Endometrial microvascular endothelial cells (primary cell): ENCODE results near the gene ZBTB2. TPM values are rescaled to one million over a fixed set of nuclear protein-coding genes. Genes with fewer than 3 reads are reported as not detected.

ENCODE experiments used
- in situ Hi-C: cut with HindIII; loops from 2 replicates; pipeline ENCODE4 v1.10.0; 2017; ENCODE audit warnings: low sequenced_read_pairs, low pct_unique_long_range_greater_than_20kb; ENCODE audit errors: inconsistent ontology term
- total RNA-seq: library from RNA; depleted of rRNA; stranded (reverse); fragments of >200 nt; gene quantifications from one replicate; pipeline ENCODE4 v1.2.3, GENCODE V29; 2015; ENCODE audit errors: inconsistent ontology term

Gene ZBTB2
- total RNA-seq, 1 donor from 2014 or later, result 11.2 TPM

DNA sequence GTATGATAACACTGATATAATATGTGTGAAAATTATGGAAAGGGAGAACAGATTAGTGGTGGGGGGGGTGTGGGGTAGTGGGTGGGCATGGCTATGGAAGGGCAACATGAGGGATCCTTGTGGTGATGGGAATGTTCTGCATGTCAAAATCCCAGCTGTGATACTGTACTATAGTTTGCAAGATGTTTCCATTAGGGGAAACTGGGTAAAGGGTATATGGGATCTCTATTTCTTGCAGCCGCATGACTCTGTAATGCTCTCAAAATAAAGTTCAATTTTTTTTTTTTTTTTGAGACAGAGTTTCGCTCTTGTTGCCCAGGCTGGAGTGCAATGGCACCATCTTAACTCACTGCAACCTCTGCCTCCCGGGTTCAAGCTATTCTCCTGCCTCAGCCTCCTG, 14.3 kb downstream of the ZBTB2 start:
- in situ Hi-C loops, result no loop called here

DNA sequence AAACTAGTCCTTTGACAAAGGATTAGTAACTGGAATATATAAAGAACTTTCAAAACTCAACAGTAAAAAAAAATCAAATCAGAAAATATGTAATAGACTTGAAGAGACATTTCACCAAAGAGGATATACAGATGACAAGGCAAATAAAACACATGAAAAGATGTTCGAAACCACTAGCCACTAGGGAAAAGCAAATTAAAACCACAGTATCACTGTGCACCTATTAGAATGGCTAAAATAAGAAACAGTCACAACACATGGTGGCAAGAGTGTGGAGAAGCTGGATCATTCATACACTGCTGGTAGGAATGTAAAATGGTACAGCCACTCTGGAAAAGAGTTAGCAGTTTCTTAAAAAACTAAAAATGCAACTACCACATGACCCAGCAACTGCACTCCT, 14.9 kb downstream of the ZBTB2 start:
- in situ Hi-C loops, result no loop called here

DNA sequence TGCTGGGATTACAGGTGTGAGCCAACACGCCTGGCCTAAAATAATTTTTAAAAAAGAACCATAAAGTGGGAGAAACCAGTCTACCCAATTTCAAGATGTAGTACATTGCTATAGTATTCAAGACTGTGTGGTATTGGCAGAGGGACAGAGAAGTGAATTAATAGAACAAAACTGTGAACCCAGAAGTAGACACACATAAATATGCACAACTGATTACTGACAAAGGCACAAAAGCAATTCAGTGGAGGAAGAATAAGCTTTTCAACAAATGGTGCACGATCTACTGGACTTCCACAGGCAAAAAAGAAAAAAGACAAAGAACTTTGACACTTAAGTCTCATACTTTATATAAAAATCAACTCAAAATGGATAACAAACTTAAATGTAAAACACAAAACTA, 15.5 kb downstream of the ZBTB2 start:
- in situ Hi-C loops, result no loop called here

DNA sequence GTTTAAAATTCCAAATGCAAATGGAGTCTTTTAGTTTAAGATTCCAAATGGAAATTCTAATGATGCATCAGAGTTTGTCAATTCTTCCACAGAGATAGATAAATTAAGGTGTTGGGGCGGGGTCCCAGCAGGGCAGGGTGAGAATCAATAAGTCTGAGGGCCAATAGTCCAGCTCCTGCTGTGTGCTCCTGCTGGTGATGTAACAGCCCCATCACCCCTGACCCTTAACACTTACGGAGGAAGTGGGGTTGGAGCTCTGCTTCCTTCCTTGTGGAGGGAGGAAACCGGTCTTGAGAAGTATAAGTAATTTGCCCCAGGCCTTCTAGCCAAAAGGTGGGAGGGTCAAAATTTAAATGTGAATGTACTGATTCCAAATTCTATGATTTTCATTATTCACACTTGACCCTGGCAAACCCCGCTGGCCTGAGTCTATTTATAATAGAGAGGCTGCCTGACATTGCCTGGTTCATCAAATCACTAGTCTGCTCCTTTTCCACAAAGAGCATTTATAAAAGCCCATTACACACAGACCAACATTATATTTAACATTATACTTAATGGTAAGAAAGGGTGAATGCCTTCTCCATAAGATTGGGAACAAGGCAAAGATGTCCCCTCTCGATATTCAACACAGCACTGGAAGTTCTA, 17.2 kb downstream of the ZBTB2 start:
- in situ Hi-C loops, result loop anchor here (25.0 kb wide), 1 partner anchor 487 kb away; no protein-coding TSS in a partner anchor

DNA sequence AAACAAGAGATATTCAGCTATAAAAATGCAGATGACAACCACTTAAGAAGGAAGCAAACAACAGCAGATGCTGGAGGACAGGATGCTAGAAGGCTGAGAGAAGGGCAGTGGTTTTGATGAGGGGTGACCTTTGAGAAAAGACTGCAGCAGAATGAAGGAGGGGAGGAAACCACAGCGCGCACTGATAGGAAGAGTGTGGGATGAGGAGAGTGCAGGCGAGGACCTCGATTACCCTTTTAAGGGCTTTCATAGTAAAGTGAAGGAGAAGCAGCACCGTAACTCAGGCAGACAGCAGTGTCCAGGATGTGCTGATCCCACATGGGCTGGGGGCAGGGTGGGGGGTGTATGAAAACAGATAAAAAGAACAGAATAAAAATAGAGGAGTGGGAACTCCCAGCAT, 19.2 kb downstream of the ZBTB2 start:
- in situ Hi-C loops, result loop anchor here (25.0 kb wide), 1 partner anchor 485 kb away; no protein-coding TSS in a partner anchor

DNA sequence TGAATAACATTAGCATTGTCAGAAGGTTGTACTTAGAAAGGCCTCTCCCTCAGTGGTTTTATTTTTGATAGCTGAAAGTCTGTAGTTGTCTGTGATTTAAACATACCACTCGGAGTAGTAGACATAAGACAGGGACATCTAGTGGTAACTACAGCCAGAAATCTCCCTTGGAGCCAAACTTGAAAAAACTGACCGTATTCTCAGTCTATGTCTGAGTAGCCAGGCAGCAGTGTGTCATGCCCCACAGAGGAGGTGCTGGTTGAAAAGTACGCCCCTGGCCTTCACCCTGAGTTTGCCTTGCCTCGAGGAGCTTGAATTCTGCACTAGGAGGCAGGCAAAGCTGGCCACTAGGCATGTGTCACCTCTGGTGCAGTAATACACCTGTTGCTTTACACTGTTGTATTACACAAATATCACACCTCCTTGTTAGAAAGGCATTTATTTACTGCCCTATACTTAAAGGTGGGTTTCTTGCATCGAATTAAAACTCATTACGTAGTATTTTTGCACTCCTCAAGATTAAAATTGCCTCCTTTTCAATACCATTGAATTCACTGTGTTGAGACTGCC, 20.8 kb downstream of the ZBTB2 start:
- in situ Hi-C loops, result loop anchor here (25.0 kb wide), 1 partner anchor 483 kb away; no protein-coding TSS in a partner anchor

DNA sequence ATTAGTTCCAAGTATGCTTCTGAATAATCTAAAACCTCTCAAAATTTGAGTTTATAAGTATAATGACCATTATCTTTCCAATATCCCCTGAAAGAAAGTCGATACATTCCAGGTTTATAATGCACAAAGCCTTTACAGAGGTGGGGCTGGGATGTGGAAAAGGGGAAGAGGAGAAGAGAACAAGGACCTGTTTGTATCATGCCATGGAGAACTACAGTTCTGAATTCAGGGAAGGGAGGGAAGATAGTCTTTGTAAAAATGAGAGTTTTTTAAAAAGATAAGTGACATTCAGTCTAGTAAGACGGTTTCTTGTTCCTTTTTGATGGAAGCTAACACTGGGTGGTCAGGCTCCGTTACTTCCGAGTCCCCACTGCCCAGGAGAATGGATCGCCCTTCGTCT, 26.1 kb downstream of the ZBTB2 start:
- in situ Hi-C loops, result loop anchor here (25.0 kb wide), 1 partner anchor 478 kb away; no protein-coding TSS in a partner anchor

DNA sequence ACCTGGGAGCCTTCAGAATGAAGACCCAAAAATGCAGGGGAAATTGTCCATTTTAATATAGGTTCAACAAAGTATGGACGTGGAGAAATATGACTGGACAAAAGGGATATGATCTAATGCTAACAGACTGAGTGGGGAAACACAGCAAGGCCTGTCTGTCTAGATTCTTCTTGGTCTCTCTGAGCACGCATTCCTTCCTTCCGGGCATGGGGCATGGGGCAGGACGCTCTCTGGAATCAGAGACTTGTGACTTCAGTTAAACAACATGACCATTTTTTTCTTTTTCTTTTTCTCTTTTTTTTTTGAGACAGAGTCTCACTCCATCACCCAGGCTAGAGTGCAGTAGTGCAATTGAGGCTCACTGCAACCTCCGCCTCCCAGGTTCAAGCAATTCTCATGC, 31.9 kb downstream of the ZBTB2 start:
- in situ Hi-C loops, result loop anchor here (25.0 kb wide), 1 partner anchor 472 kb away; no protein-coding TSS in a partner anchor

DNA sequence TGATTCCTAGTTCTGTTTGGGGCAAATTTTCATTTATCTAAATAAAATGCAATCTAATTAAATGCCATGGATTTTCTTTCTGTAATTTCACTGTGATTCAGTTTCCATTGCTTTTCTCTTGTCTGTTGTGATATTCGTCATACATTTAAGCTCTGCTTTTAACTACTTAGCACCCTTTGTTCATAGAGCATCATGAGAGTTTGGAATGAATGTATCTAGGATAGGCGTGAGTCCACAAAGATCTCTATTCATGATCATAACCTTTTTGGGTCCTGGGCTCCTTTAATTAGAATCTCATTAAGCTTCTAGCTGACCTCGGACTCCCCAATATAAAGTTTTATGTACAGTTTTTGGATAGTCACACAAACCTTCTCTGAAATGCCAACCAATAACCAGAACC, 32.9 kb downstream of the ZBTB2 start:
- in situ Hi-C loops, result loop anchor here (25.0 kb wide), 1 partner anchor 471 kb away; no protein-coding TSS in a partner anchor

DNA sequence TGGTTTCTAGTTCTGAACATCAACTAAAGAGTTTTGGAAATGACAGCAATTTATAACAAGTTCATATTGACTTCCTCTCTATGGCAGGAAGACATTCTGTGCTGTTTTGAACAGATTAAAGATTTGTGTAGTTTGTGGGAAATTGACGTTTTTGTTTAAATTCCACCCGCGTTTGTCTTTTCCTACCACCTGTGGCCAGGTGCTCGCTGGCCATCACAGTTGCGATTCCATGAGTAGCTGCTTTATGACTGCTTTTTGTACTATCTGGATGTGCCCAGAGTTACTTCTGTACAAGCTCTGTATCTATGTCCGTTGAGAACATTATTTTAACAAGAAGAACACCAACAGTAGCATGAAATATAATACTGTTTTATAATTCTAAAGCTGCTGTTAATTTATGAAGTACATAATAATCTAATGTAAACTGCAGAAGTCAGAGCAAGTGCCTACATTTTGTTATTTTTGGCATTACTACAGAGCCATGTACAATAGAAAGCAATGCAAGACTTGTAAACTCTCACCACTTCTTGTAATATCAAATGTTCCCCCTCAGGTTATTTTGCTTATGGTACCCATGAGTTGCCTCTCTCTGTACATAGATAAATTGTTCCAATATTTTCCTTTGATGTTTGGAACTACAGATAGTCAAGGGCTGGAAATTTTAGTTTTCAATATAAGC, 33.5 kb downstream of the ZBTB2 start:
- in situ Hi-C loops, result loop anchor here (25.0 kb wide), 1 partner anchor 471 kb away; no protein-coding TSS in a partner anchor

DNA sequence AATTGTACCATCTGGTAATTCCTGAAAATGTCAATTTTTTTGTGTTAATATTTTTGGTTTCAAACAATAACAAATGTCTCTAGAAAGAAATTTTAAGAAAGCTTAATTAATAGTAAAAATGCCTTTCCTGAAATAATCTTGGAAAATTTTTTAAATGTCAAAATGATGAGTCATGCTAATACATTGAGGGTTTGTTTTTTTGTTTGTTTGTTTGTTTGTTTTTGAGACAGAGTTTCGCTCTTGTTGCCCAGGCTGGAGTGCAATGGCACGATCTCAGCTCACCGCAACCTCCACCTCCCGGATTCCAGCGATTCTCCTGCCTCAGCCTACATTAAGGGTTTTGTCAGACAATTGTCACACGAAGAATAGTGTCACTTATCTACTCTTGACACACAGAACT, 34.4 kb downstream of the ZBTB2 start:
- in situ Hi-C loops, result loop anchor here (25.0 kb wide), 1 partner anchor 470 kb away; no protein-coding TSS in a partner anchor

DNA sequence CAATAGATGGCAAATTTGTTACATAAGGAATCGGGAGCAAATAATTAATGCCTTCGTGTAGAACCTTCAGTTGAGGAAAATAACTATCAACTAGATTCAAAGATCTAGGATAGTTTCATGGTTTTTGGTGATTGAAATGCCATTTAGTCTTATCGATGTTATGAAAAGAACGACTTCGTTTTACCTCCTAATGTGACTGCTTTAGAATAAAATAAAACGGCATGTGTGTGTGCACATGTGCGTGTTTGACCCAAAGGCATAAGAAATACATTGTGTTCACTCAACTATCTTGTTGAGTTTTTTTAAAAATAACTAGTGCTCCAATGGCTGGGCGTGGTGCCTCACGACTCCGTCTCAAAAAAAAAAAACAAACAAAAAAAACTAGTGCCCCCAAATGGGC, 37.6 kb downstream of the ZBTB2 start:
- in situ Hi-C loops, result loop anchor here (25.0 kb wide), 1 partner anchor 466 kb away; no protein-coding TSS in a partner anchor

DNA sequence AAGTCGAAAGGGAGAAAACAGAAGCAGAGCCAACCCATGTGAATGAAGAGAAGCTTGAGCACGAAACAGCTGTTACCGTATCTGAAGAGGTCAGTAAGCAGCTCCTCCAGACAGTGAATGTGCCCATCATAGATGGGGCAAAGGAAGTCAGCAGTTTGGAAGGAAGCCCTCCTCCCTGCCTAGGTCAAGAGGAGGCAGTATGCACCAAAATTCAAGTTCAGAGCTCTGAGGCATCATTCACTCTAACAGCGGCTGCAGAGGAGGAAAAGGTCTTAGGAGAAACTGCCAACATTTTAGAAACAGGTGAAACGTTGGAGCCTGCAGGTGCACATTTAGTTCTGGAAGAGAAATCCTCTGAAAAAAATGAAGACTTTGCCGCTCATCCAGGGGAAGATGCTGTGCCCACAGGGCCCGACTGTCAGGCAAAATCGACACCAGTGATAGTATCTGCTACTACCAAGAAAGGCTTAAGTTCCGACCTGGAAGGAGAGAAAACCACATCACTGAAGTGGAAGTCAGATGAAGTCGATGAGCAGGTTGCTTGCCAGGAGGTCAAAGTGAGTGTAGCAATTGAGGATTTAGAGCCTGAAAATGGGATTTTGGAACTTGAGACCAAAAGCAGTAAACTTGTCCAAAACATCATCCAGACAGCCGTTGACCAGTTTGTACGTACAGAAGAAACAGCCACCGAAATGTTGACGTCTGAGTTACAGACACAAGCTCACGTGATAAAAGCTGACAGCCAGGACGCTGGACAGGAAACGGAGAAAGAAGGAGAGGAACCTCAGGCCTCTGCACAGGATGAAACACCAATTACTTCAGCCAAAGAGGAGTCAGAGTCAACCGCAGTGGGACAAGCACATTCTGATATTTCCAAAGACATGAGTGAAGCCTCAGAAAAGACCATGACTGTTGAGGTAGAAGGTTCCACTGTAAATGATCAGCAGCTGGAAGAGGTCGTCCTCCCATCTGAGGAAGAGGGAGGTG, 38.7 kb downstream of the ZBTB2 start:
- in situ Hi-C loops, result loop anchor here (25.0 kb wide), 1 partner anchor 465 kb away; no protein-coding TSS in a partner anchor

DNA sequence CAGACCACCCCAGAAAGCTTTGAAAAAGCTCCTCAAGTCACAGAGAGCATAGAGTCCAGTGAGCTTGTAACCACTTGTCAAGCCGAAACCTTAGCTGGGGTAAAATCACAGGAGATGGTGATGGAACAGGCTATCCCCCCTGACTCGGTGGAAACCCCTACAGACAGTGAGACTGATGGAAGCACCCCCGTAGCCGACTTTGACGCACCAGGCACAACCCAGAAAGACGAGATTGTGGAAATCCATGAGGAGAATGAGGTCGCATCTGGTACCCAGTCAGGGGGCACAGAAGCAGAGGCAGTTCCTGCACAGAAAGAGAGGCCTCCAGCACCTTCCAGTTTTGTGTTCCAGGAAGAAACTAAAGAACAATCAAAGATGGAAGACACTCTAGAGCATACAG, 39.6 kb downstream of the ZBTB2 start:
- in situ Hi-C loops, result loop anchor here (25.0 kb wide), 1 partner anchor 464 kb away; no protein-coding TSS in a partner anchor

DNA sequence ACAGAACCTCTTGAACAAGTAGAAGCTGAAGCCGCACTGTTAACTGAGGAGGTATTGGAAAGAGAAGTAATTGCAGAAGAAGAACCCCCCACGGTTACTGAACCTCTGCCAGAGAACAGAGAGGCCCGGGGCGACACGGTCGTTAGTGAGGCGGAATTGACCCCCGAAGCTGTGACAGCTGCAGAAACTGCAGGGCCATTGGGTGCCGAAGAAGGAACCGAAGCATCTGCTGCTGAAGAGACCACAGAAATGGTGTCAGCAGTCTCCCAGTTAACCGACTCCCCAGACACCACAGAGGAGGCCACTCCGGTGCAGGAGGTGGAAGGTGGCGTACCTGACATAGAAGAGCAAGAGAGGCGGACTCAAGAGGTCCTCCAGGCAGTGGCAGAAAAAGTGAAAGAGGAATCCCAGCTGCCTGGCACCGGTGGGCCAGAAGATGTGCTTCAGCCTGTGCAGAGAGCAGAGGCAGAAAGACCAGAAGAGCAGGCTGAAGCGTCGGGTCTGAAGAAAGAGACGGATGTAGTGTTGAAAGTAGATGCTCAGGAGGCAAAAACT, 40.1 kb downstream of the ZBTB2 start:
- in situ Hi-C loops, result loop anchor here (25.0 kb wide), 1 partner anchor 464 kb away; no protein-coding TSS in a partner anchor

DNA sequence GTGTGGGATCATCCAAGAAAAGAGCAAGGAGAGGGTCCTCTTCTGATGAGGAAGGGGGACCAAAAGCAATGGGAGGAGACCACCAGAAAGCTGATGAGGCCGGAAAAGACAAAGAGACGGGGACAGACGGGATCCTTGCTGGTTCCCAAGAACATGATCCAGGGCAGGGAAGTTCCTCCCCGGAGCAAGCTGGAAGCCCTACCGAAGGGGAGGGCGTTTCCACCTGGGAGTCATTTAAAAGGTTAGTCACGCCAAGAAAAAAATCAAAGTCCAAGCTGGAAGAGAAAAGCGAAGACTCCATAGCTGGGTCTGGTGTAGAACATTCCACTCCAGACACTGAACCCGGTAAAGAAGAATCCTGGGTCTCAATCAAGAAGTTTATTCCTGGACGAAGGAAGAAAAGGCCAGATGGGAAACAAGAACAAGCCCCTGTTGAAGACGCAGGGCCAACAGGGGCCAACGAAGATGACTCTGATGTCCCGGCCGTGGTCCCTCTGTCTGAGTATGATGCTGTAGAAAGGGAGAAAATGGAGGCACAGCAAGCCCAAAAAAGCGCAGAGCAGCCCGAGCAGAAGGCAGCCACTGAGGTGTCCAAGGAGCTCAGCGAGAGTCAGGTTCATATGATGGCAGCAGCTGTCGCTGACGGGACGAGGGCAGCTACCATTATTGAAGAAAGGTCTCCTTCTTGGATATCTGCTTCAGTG, 40.8 kb downstream of the ZBTB2 start:
- in situ Hi-C loops, result loop anchor here (25.0 kb wide), 1 partner anchor 463 kb away; no protein-coding TSS in a partner anchor

DNA sequence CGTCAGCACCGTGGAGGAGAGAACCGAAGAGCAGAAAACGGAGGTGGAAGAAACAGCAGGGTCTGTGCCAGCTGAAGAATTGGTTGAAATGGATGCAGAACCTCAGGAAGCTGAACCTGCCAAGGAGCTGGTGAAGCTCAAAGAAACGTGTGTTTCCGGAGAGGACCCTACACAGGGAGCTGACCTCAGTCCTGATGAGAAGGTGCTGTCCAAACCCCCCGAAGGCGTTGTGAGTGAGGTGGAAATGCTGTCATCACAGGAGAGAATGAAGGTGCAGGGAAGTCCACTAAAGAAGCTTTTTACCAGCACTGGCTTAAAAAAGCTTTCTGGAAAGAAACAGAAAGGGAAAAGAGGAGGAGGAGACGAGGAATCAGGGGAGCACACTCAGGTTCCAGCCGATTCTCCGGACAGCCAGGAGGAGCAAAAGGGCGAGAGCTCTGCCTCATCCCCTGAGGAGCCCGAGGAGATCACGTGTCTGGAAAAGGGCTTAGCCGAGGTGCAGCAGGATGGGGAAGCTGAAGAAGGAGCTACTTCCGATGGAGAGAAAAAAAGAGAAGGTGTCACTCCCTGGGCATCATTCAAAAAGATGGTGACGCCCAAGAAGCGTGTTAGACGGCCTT, 41.6 kb downstream of the ZBTB2 start:
- in situ Hi-C loops, result loop anchor here (25.0 kb wide), 1 partner anchor 462 kb away; no protein-coding TSS in a partner anchor
